Stimulated activated CD4-positive, alpha-beta T cell treated with anti-CD3 and anti-CD28 coated beads, Interleukin-1b, Interleukin-23, amount 100 ng/mL, for 24 hours (primary cell): ENCODE measurements around the gene PHF3.

Source experiments
- DNase-seq, 4 experiments: peaks; one replicate each; pipeline ENCODE4 v3.0.0-alpha.2; 2020; ENCODE audit warnings: low read depth in 4 of 4, low spot score in 1 of 4

PHF3 gene

DNA sequence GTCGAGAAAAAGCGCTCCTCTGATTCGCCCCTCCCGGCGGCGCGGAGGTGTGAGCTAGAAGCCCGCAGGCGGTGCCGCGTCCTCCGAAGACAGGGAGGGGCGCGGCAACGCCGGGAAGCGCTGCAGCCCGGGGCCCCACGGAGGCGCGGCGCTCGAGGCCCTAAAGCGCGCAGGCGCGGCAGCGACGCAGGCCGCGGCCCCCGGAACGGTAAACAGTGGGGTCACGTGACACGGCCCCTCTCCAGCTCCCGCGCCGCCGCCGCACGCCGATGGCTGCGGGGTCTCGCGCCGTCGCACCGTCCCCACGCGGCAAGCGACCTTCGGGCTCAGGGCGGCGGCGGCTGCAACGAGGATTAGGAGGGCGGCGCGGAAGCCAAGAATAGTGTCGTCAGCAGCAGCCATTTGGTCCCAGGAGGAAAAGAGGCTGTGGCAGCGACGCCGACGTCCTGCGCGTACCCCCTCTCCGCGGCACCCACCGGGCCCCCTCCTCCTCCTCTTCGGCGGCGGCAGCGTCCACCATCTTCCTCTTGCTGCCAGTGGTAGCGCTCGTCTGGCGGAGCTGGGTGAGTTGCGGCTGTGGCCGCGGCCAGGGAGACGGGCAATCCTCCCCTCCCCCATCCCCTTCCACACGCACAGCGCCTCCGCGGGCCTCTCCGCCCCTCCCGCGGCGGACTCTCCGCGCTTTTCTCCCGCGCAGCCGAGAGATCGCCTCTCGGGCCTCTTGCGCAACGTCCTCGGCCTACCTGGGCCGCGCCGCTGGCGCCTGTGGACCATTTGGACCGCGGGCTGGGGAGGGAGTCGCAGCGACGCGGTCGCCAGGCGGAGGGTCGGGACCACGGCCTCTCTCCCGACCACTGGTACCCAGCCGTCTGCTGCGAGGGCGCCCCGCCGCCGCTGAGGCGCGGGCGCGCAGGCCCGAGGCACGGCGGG is at the start of gene PHF3:
PHF3 (plus strand) TSS at position 215 of the 930 bp plus-strand sequence. CDS start 10,750 bp downstream, outside the sequence.
- DNase-seq = peak; percentile 71 to 85 (median 80)

DNA sequence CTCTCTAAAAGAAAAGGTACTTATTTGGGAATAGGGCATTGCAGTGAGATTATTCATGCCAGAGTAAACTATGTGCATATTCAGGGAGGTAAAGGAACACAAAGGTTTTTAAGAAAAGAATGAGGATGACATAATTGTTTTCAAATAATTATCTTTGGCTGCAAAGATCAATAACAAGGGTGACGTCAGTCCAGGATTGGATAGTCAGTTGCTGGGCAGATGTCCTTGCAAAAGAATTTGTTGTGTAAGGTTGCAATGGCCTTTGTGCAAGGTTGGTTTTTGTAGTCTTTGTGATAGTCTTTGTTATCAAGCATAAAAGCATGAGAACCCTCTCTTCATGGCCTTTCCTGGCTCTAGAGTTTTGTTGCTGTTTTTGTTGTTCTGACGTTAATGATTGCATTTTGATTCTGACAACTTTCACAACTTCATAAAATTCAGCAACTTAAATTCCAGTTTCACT is 45.6 kb upstream of the PHF3 start:
- DNase-seq = no peak

GRCh38 chr6:63592886-63593285 is 42.7 kb upstream of the PHF3 start:
- DNase-seq = no peak

DNA sequence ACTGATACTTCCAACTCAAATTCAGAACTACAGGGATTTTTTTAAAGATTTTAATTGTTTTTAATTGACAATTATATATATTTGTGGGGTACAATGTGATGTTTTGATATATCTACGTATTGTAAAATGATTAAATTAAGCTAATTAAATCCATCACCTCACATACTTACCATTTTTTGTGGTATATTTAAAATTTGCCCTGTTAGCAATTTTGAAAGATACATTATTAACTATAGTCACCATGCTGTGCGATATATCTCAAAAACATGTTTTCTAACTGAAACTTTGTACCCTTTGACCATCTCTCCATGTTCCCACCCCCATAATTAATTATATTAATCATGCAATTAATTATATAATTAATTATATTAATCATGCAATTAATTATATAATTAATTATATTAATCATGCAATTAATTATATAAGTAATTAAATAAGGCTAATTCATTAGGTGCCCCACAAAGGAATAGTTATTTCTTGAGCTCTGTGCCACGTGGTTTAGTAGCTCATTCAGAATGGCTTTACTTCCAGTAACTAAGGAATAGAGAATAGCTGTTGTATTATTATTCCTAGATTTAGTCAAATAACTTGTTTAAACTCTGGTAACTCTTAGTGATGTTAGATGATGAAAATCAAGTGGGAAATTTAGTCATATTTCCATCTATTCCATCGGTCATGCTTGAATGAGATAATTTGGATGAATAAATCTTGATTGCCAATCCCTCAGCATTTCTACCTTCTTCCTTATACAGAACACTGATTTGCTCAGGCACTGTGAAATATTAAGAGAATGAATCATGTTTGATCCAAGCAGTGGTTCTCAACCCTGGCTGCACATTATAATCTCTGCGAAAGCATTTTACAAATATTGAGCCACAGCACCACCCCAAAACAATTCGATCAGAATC is 38.2 kb upstream of the PHF3 start:
- DNase-seq = no peak

- peak; percentile 17 to 54 (median 42) for DNase-seq
These were observed 37.3 kb upstream of the PHF3 start for GRCh38 chr6:63598049-63599036.

GRCh38 chr6:63599243-63599642 is 36.4 kb upstream of the PHF3 start:
- DNase-seq = no peak

DNA sequence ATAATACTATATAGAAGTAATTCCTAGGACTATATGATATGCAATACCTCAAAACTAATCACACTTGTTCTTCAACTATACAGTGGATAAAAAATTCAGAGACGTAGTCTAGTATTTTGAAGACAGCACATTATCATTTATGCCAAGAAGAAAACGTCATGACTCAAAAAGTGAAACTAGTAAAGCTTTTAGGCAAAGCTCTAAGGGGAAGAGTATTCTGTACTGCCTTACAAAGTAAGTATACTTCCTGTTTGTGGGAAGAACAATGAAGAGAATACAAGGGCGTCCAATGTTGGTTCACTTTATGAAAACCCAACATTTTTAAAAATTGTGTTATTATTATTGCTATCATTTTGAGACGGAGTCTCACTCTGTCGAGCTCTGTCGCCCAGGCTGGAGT is 35.5 kb upstream of the PHF3 start:
- DNase-seq = no peak

DNA sequence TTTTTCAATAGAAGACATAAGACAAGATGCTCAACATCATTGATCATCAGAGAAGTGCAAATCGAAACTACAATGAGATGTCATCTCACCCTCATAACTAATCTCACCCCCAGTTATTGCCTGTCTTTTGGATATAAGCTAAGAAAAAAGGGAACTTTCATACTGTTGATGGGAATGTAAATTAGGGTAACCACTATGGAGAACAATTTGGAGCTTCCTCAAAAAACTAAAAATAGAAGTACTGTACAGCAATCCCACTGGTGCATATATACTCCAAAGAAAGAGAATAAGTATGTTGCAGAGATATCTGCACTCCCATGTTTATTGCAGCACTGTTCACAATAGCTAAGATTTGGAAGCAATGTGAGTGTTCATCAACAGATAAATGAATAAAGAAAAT is 26.4 kb upstream of the PHF3 start:
- DNase-seq = no peak

GRCh38 chr6:63610944-63611343 is 24.7 kb upstream of the PHF3 start:
- DNase-seq = no peak

DNA sequence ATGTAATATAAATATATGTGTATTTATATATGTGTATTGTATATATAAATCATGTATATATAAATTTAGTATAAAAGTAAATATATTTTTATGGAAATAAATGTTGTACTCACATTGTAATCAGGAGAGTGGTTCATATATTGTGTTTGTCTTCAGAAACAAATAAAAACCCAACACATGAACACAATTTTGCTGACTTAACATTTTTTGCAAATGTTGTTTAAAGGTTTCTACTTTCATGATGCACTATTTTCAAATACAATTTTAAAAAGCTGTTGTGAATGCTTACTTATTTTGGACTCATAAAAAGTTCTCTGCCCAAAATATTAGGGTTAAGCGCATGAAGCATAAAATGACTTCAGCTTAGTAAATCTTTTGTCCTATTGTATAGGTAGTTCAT is 24.0 kb upstream of the PHF3 start:
- DNase-seq = no peak

DNA sequence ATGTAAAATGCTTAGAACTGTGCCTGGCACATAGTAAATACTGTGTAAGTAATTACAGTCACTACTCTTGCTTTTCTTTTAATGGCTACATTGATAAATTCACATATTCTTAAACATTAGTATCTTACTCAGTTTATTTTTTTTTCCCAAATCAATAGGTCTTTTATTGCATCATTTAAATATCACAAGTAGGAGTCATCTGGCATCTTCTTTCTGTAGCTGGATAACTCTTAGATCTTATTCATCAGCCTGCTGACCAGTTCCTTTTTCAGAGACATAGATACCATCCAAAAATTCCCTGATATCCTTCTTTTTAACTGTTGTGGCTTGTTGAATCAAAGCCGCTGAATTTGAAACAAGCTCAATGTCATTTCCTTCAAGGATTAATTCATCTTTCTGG is 20.0 kb upstream of the PHF3 start:
- no peak for DNase-seq

GRCh38 chr6:63624091-63624490 is 11.5 kb upstream of the PHF3 start:
- no peak for DNase-seq

DNA sequence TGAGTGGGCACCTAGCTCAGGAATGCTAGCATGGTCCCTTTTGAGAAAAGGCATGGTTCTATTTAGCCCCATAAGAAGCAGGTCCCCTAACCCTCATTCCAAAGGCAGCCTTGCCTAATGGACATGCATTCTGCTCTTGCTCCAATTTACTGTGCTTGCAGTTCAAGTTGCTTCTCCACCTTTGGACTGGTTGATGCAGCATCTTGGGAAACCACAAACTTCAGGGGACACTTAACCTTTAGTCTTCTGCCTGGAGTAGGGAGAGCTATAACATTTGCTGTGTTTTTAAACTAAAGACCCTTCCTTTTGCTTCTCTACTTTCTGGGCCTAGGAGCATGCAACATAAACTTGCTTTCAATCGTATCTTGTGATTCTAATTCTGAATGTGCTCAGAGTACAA is 5.1 kb upstream of the PHF3 start:
- no peak for DNase-seq

- no peak for DNase-seq
These were observed 972 bp upstream of the PHF3 start for GRCh38 chr6:63634630-63635029.

- no peak for DNase-seq
These were observed 401 bp upstream of the PHF3 start for GRCh38 chr6:63635215-63635587.

DNA sequence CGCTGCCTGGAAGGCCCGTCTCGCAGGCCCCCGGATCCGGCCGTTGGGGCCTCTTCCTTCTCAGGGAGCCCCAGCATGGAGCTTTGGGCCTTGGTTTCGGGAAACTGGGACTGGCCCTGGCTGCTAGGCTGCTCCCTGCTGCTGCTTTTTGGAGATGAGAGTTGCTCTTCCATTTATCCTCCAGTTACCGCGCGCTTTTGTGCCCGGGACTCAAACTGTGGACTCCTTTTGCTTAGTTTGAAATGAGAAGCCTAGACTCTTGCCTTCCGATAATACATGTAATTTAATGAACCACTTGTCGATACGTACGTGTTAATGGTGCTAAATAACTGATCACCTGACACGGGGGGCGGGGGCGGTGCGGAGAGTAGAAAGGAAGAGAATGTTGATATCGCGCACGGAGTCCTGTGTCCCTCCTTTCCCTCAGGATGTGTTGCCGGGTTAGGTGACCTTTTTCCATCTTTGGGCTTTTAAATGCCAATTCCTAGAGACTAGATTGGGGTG is 968 bp downstream of the PHF3 start:
- DNase-seq = peak; percentile 22 to 54 (median 34)

GRCh38 chr6:63637865-63638445 is 2.4 kb downstream of the PHF3 start:
- no peak for DNase-seq

DNA sequence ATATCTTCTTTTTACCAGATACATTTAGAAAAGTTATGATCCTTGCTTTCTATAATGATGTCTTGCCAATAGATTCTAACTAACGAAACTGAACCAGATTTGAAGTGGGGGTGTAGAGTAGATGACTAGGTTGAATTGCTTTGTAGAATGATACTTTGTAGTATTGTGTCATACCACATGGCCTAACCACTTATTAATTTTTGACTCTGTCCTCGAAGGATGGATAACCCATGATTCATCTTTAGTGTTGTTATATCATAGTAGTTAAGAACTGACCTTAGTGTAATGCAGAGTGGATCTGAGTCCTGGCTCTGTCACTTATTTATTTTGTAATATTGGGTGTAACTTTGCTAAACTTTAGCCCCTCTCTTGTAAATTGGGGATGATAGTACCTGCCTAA is 4.5 kb downstream of the PHF3 start:
- no peak for DNase-seq

- no peak for DNase-seq
These were observed 8.3 kb downstream of the PHF3 start for GRCh38 chr6:63643862-63644261.

GRCh38 chr6:63644668-63645326 is 9.2 kb downstream of the PHF3 start:
- DNase-seq = no peak
